Bronchus fibroblast of lung (primary cell): ENCODE measurements around the gene PLA2G4F. TPM values are rescaled to one million over a fixed set of nuclear protein-coding genes. Genes with fewer than 3 reads are reported as not detected.

ENCODE experiments used
- total RNA-seq: library from RNA; depleted of rRNA; stranded (reverse); fragments of >200 nt; gene quantifications from 2 replicates; pipeline ENCODE4 v1.2.3, GENCODE V29; 2015

Gene PLA2G4F
- total RNA-seq: not detected in 2 replicates

GRCh38 chr15:42156243-42156922, at the start of gene PLA2G4F:
TSS of gene PLA2G4F (minus strand) at chr15:42156636. CDS start at chr15:42156549, 87 bp downstream.

GRCh38 chr15:42094512-42094963, 61.9 kb downstream of the PLA2G4F start, which contains the start of gene PLA2G4D:
TSS of gene PLA2G4D (minus strand) at chr15:42094562. CDS start at chr15:42094459, 103 bp downstream.

Other genes starting within 250 kb of the PLA2G4F start
- gene EHD4, start 184.1 kb downstream of the PLA2G4F start, total RNA-seq: 25.9 and 27.4 TPM in 2 replicates
- gene PLA2G4E, start 135.6 kb downstream of the PLA2G4F start, total RNA-seq: not detected in 2 replicates
- not detected in 2 replicates for gene PLA2G4D, start 62.1 kb downstream of the PLA2G4F start, total RNA-seq
- 30.9 and 33.9 TPM in 2 replicates for gene VPS39, start 51.7 kb upstream of the PLA2G4F start, total RNA-seq
- 9.6 and 11.9 TPM in 2 replicates for gene GANC, start 116.6 kb upstream of the PLA2G4F start, total RNA-seq
- gene TMEM87A, start 116.8 kb upstream of the PLA2G4F start, total RNA-seq: 25.1 and 31.3 TPM in 2 replicates
- gene CAPN3, start 202.9 kb upstream of the PLA2G4F start, total RNA-seq: 0.50 and 1.6 TPM in 2 replicates